GM12878 (cell line): ENCODE results near the gene ARHGAP32. TPM values are rescaled to one million over a fixed set of nuclear protein-coding genes. Genes with fewer than 3 reads are reported as not detected.

Source experiments
- ATAC-seq: fragments of 200-7000 bp; cut with Tn5 transposase; 3 replicates; pipeline ENCODE4 v1.9.1; 2020; ENCODE audit warnings: mild to moderate bottlenecking, moderate library complexity
- BruUV-seq: library from RNA; stranded (reverse); fragments of 400-500 nt; replicated peaks from 2 replicates; lab custom pipeline; 2021; lab: Mats Ljungman, UMichigan
- CTCF ChIA-PET: fragments of 300-600 bp; sonication (Branson Sonifier 250); formaldehyde crosslinking; extraction: SDS; loops from one replicate; lab custom pipeline; 2021; ENCODE audit warnings: inconsistent platforms; lab: Yijun Ruan, JAX
- POLR2A ChIA-PET: fragments of 350-600 bp; formaldehyde crosslinking; extraction: SDS; loops from one replicate; lab custom pipeline; 2021; ENCODE audit warnings: inconsistent platforms; lab: Charles Lee
- RAD21 ChIA-PET: fragments of 300-600 bp; sonication (Branson Sonifier 250); formaldehyde crosslinking; loops from one replicate; lab custom pipeline; 2023; ENCODE audit warnings: antibody characterized with exemption; ENCODE audit not compliant: unreplicated experiment; lab: Charles Lee
- SMC1A ChIA-PET: fragments of 300-600 bp; sonication (Branson Sonifier 250); formaldehyde crosslinking; loops from one replicate; lab custom pipeline; 2023; ENCODE audit not compliant: unreplicated experiment, uncharacterized antibody; lab: Charles Lee
- DNase-seq: peaks from one replicate; pipeline ENCODE4 v3.0.0-alpha.2; 2011; ENCODE audit warnings: low read depth, low spot score
- FAIRE-seq: peaks from 3 replicates; lab custom pipeline; 2011; peaks lifted over from hg19 to GRCh38; lab: Jason Lieb, UNC
- H2AFZ ChIP-seq: 2 replicates; pipeline ENCODE4 v1.6.0; 2011; ENCODE audit warnings: low read depth, low read length, control low read depth; ENCODE audit not compliant: control insufficient read depth
- H3K27ac ChIP-seq: 2 replicates; pipeline ENCODE4 v1.5.1; 2011; ENCODE audit warnings: control low read depth; ENCODE audit not compliant: control insufficient read depth, insufficient read depth
- H3K27me3 ChIP-seq, 2 experiments: replicated peaks in 1 of 2; 2 replicates each; pipeline versions ENCODE4 v1.6.0 to v1.6.1; 2011; ENCODE audit warnings: low read length in 1 of 2; ENCODE audit not compliant: control insufficient read depth in 2 of 2, insufficient read depth in 2 of 2
- H3K36me3 ChIP-seq, 2 experiments: 2 replicates each; pipeline ENCODE4 v1.5.1; 2011; ENCODE audit warnings: low read length in 1 of 2; ENCODE audit not compliant: control insufficient read depth in 2 of 2, insufficient read depth in 2 of 2
- H3K4me1 ChIP-seq: 2 replicates; pipeline ENCODE4 v1.6.1; 2011; ENCODE audit warnings: mild to moderate bottlenecking, low read length, moderate library complexity, mixed read lengths; ENCODE audit not compliant: control insufficient read depth, insufficient read depth
- H3K4me2 ChIP-seq: 2 replicates; pipeline ENCODE4 v1.6.0; 2011; ENCODE audit warnings: control low read depth; ENCODE audit not compliant: control insufficient read depth, insufficient read depth
- H3K4me3 ChIP-seq: fragments of 200-600 bp; sonication (generic); 2 replicates; pipeline ENCODE4 v1.5.1; 2016
- H3K79me2 ChIP-seq: 2 replicates; pipeline ENCODE4 v1.6.0; 2011; ENCODE audit warnings: low read length; ENCODE audit not compliant: control insufficient read depth, insufficient read depth
- H3K9ac ChIP-seq: 2 replicates; pipeline ENCODE4 v1.8.0; 2011; ENCODE audit warnings: low read length, control low read depth, mixed read lengths; ENCODE audit not compliant: control insufficient read depth, insufficient read depth
- H3K9me3 ChIP-seq: replicated peaks from 3 replicates; pipeline ENCODE4 v1.5.1; 2011; ENCODE audit warnings: mild to moderate bottlenecking, low read length; ENCODE audit not compliant: control insufficient read depth, insufficient read depth
- H4K20me1 ChIP-seq: 2 replicates; pipeline ENCODE4 v1.6.0; 2011; ENCODE audit not compliant: control insufficient read depth, insufficient read depth
- CTCF ChIP-seq, 3 experiments: IDR thresholded peaks in 2 of 3; conservative IDR thresholded peaks in 1 of 3; 2 replicates each; pipeline ENCODE4 v1.5.1; 2011; ENCODE audit warnings: low read depth in 3 of 3, low read length in 3 of 3, mild to moderate bottlenecking in 3 of 3, control low read depth in 2 of 3, moderate library complexity in 2 of 3, inconsistent platforms in 1 of 3, mixed read lengths in 1 of 3; ENCODE audit not compliant: control insufficient read depth in 2 of 3, insufficient read depth in 1 of 3; ENCODE audit errors: extremely low read depth in 1 of 3
- EGR1 ChIP-seq, 2 experiments: IDR thresholded peaks; 1 replicate in 1 of 2; 2 replicates in 1 of 2; pipeline ENCODE4 v1.6.1; 2011 to 2012; ENCODE audit warnings: low read depth in 2 of 2, low read length in 2 of 2, borderline replicate concordance in 1 of 2, mild to moderate bottlenecking in 1 of 2, moderate library complexity in 1 of 2
- ETV6 ChIP-seq, 2 experiments: fragments of 450-650 bp in 1 of 2; IDR thresholded peaks in 1 of 2; conservative IDR thresholded peaks in 1 of 2; 2 replicates each; pipeline ENCODE4 v1.6.1; 2014; ENCODE audit warnings: antibody characterized with exemption in 1 of 2, borderline replicate concordance in 1 of 2, low read depth in 1 of 2, mild to moderate bottlenecking in 1 of 2, moderate library complexity in 1 of 2
- IKZF1 ChIP-seq: fragments of 450-650 bp; conservative IDR thresholded peaks from 2 replicates; pipeline ENCODE4 v1.6.1; 2017; ENCODE audit warnings: antibody characterized with exemption, mild to moderate bottlenecking
- MEF2A ChIP-seq: IDR thresholded peaks from 2 replicates; pipeline ENCODE4 v1.6.1; 2011; ENCODE audit warnings: low read depth, mild to moderate bottlenecking, low read length, moderate library complexity; ENCODE audit not compliant: insufficient read depth
- RELA ChIP-seq: fragments of 450-650 bp; IDR thresholded peaks from 2 replicates; pipeline ENCODE4 v1.8.0; 2014; ENCODE audit warnings: borderline replicate concordance; ENCODE audit not compliant: partially characterized antibody
- SPI1 ChIP-seq: IDR thresholded peaks from 2 replicates; pipeline ENCODE4 v1.6.1; 2011; ENCODE audit warnings: low read depth, mild to moderate bottlenecking, low read length, moderate library complexity, borderline replicate concordance; ENCODE audit not compliant: insufficient read depth
- SRF ChIP-seq, 2 experiments: IDR thresholded peaks; 2 replicates each; pipeline ENCODE4 v1.6.1; 2011; ENCODE audit warnings: low read depth in 2 of 2, low read length in 2 of 2, mild to moderate bottlenecking in 1 of 2, moderate library complexity in 1 of 2
- SUPT20H ChIP-seq: IDR thresholded peaks from 2 replicates; pipeline ENCODE4 v1.6.1; 2011; ENCODE audit warnings: low read depth, mild to moderate bottlenecking, low read length, moderate library complexity, borderline replicate concordance; ENCODE audit not compliant: control insufficient read depth
- WGBS: methylation state at CpG from one replicate; pipeline ENCODE4 v1.1.6; 2016; ENCODE audit warnings: low lambda C conversion rate; ENCODE audit not compliant: insufficient replicate concordance, insufficient coverage; ENCODE audit errors: missing lambda C conversion rate; 5-methylcytosine and 5-hydroxymethylcytosine counted together
- in situ Hi-C: fragments of 300-500 bp; cut with MboI; formaldehyde crosslinking; loops from 9 replicates; pipeline ENCODE4 v1.14.3; 2018; ENCODE audit warnings: mixed read lengths
- intact Hi-C: fragments of 100-400 bp; cut with micrococcal nuclease; formaldehyde crosslinking; loops from one replicate; pipeline ENCODE4 v1.14.2; 2022; ENCODE audit not compliant: unreplicated experiment
- polyA plus RNA-seq, 11 experiments: library from polyadenylated mRNA; depleted of rRNA in 4 of 11; unstranded in 6 of 11; stranded (reverse) in 5 of 11; fragments of >200 nt; fragmentation: Nextera tagmentation in 4 of 11; fragmentation: Illumina TruSeq in 1 of 11; extraction: Ambion mirVana in 4 of 11; extraction: Trizol in 1 of 11; gene quantifications; 1 replicate in 1 of 11; 2 replicates in 10 of 11; pipeline versions ENCODE4 v1.2.1 to v1.2.3, GENCODE V29; 2011 to 2016; ENCODE audit warnings: inconsistent platforms in 2 of 11, missing spikeins in 2 of 11, low read depth in 1 of 11
- total RNA-seq, 4 experiments: library from RNA; depleted of rRNA in 3 of 4; stranded (reverse); fragments of >200 nt in 3 of 4; fragmentation: Illumina TruSeq in 1 of 4; extraction: Trizol in 1 of 4; gene quantifications; 2 replicates each; pipeline versions ENCODE4 v1.2.1 to v1.2.3, GENCODE V29; 2013 to 2021
- TF ChIP-seq, protein P1 (sequence below): IDR thresholded peaks from 2 replicates; pipeline ENCODE4 v1.6.1; 2012; ENCODE audit warnings: improper control_type of control experiment, low read depth, low read length; ENCODE audit not compliant: insufficient replicate concordance
- TF ChIP-seq, protein P2 (sequence below): fragments of 450-650 bp; IDR thresholded peaks from 2 replicates; pipeline ENCODE4 v1.6.1; 2016; ENCODE audit warnings: mild to moderate bottlenecking

Gene ARHGAP32
- total and polyA plus RNA-seq, 10 of the 15 experiments (the other 5 are each of a cell fraction or from before 2014, with no cell fraction given): under 0.01 to 0.46 (median 0.12) TPM; not detected in 1

GRCh38 chr11:129223701-129224149, 31.6 kb upstream of the ARHGAP32 start (continued):
- no peak for TF ChIP-seq CTCF (IDR thresholded peaks at IDR 0.05 in 2 of 3, conservative IDR thresholded peaks at IDR 0.05 in 1 of 3; ENCODE audit: control insufficient read depth in 2 of 3, extremely low read depth in 1 of 3, insufficient read depth in 1 of 3, low read depth in 3 of 3, low read length in 3 of 3)

- ChIA-PET RAD21 (no interaction called here), SMC1A (no interaction called here), CTCF (no interaction called here), POLR2A (no interaction called here)
- no peaks in the 10 kb centered on the region for H3K27me3 ChIP-seq
- DNase-seq (no peak), FAIRE-seq (no peak), ATAC-seq (no peak)
- H3K4me1 ChIP-seq: no peaks in the 10 kb centered on the region
- no peak overlapping the region for H3K4me2 ChIP-seq
- intact Hi-C loops (no loop called here), in situ Hi-C loops (no loop called here)
- no peak overlapping the region for H2AFZ ChIP-seq
- H4K20me1 ChIP-seq: no peaks in the 10 kb centered on the region
- BruUV-seq: no TSS peak
- no peaks in the 10 kb centered on the region for H3K36me3 ChIP-seq
- H3K4me3 ChIP-seq: no peak overlapping the region
- H3K79me2 ChIP-seq: no peaks in the 10 kb centered on the region
- H3K9me3 ChIP-seq: no peaks in the 10 kb centered on the region; the same call in 1 of the 3 replicates
- WGBS: 21% methylated on average over 1 of the region's 1 CpG
- H3K27ac ChIP-seq: no peak overlapping the region
- no peak overlapping the region for H3K9ac ChIP-seq
- TF ChIP-seq ETV6 (conservative IDR thresholded peaks at IDR 0.05 in 1 of 2, IDR thresholded peaks at IDR 0.05 in 1 of 2; ENCODE audit: borderline replicate concordance in 1 of 2, low read depth in 1 of 2) (no peak), RELA (no peak), MEF2A (no peak), EGR1 (IDR thresholded peaks at IDR 0.05; ENCODE audit: borderline replicate concordance in 1 of 2, low read depth in 2 of 2, low read length in 2 of 2) (no peak), SPI1 (no peak), SUPT20H (no peak), SRF (IDR thresholded peaks at IDR 0.05; ENCODE audit: low read depth in 2 of 2, low read length in 2 of 2) (no peak), IKZF1 (no peak)
- TF ChIP-seq, protein P1, sequence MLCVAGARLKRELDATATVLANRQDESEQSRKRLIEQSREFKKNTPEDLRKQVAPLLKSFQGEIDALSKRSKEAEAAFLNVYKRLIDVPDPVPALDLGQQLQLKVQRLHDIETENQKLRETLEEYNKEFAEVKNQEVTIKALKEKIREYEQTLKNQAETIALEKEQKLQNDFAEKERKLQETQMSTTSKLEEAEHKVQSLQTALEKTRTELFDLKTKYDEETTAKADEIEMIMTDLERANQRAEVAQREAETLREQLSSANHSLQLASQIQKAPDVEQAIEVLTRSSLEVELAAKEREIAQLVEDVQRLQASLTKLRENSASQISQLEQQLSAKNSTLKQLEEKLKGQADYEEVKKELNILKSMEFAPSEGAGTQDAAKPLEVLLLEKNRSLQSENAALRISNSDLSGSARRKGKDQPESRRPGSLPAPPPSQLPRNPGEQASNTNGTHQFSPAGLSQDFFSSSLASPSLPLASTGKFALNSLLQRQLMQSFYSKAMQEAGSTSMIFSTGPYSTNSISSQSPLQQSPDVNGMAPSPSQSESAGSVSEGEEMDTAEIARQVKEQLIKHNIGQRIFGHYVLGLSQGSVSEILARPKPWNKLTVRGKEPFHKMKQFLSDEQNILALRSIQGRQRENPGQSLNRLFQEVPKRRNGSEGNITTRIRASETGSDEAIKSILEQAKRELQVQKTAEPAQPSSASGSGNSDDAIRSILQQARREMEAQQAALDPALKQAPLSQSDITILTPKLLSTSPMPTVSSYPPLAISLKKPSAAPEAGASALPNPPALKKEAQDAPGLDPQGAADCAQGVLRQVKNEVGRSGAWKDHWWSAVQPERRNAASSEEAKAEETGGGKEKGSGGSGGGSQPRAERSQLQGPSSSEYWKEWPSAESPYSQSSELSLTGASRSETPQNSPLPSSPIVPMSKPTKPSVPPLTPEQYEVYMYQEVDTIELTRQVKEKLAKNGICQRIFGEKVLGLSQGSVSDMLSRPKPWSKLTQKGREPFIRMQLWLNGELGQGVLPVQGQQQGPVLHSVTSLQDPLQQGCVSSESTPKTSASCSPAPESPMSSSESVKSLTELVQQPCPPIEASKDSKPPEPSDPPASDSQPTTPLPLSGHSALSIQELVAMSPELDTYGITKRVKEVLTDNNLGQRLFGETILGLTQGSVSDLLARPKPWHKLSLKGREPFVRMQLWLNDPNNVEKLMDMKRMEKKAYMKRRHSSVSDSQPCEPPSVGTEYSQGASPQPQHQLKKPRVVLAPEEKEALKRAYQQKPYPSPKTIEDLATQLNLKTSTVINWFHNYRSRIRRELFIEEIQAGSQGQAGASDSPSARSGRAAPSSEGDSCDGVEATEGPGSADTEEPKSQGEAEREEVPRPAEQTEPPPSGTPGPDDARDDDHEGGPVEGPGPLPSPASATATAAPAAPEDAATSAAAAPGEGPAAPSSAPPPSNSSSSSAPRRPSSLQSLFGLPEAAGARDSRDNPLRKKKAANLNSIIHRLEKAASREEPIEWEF: no peak
- TF ChIP-seq, protein P2, sequence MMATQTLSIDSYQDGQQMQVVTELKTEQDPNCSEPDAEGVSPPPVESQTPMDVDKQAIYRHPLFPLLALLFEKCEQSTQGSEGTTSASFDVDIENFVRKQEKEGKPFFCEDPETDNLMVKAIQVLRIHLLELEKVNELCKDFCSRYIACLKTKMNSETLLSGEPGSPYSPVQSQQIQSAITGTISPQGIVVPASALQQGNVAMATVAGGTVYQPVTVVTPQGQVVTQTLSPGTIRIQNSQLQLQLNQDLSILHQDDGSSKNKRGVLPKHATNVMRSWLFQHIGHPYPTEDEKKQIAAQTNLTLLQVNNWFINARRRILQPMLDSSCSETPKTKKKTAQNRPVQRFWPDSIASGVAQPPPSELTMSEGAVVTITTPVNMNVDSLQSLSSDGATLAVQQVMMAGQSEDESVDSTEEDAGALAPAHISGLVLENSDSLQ: no peak
Measured at GRCh38 chr11:129223260-129223659, 31.1 kb upstream of the ARHGAP32 start.
